ENCODE data around the gene CKAP2L. TPM values are rescaled to one million over a fixed set of nuclear protein-coding genes. Genes with fewer than 3 reads are reported as not detected.

The CKAP2L gene
- total RNA-seq, 1 experiment from 2014 or later = 20.7 TPM

DNA sequence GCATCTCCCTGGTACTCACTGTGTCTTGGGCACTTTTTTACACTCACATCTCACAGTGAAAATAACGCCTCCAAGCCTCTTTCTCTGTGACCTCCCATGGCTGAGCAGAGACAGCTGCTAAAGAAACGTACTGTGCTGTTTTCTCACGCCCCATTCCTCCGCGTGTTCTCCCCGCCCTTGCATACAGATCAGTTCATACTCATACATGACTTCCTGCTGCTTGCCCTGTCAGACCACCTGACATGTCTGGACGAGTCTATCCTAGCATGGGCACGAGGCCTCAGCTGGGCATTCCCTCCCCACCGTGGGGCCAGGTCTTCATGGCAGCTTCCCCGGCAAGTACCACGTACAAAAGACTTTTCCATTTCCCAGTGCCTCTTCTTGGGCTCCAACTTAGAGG is 41.1 kb upstream of the CKAP2L start:
- H3K27ac ChIP-seq (ENCODE audit: low read length) = 0 out of 2 replicates have a peak overlapping the region, but pooled peaks have one; percentile 93
- no peaks in the 10 kb centered on the region for H3K79me2 ChIP-seq (ENCODE audit: low read length)
- no peak overlapping the region for H3K4me3 ChIP-seq (ENCODE audit: low read length)
- no peak overlapping the region for H3K9ac ChIP-seq (ENCODE audit: low read length)
- no peaks in the 10 kb centered on the region for H3F3A ChIP-seq (ENCODE audit: low read length, unreplicated experiment)
- no peaks in the 10 kb centered on the region for H3K9me3 ChIP-seq (ENCODE audit: low read length)
- no TSS peak for BruUV-seq (replicated peaks)
- ATAC-seq (no peak), DNase-seq (no peak)
- H3K27me3 ChIP-seq (ENCODE audit: low read length) = no peaks in the 10 kb centered on the region
- TF ChIP-seq EZH2phosphoT487 (IDR thresholded peaks at IDR 0.05; ENCODE audit: borderline replicate concordance, low read length) (no peak), EZH2 (IDR thresholded peaks at IDR 0.05; ENCODE audit: low read length, unreplicated experiment) (no peak)
- TF ChIP-seq, protein P1, sequence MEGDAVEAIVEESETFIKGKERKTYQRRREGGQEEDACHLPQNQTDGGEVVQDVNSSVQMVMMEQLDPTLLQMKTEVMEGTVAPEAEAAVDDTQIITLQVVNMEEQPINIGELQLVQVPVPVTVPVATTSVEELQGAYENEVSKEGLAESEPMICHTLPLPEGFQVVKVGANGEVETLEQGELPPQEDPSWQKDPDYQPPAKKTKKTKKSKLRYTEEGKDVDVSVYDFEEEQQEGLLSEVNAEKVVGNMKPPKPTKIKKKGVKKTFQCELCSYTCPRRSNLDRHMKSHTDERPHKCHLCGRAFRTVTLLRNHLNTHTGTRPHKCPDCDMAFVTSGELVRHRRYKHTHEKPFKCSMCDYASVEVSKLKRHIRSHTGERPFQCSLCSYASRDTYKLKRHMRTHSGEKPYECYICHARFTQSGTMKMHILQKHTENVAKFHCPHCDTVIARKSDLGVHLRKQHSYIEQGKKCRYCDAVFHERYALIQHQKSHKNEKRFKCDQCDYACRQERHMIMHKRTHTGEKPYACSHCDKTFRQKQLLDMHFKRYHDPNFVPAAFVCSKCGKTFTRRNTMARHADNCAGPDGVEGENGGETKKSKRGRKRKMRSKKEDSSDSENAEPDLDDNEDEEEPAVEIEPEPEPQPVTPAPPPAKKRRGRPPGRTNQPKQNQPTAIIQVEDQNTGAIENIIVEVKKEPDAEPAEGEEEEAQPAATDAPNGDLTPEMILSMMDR (conservative IDR thresholded peaks at IDR 0.05; ENCODE audit: low read depth, low read length) = no peak
- intact Hi-C loops (cut with micrococcal nuclease) = loop anchor here (2.0 kb wide), 1 partner anchor 31 kb away; the partner anchor contains the start of gene IL1B
- no peaks in the 10 kb centered on the region for H3K9me2 ChIP-seq (replicated peaks; ENCODE audit: low read length)
- H3K36me3 ChIP-seq (ENCODE audit: low read depth, low read length) = no peaks in the 10 kb centered on the region
- CTCF ChIA-PET = no interaction called here
- peaks cover 26% of the 10 kb centered on the region for H3K4me1 ChIP-seq (ENCODE audit: insufficient read depth, low read length)
- H3K4me2 ChIP-seq (ENCODE audit: low read length) = no peak overlapping the region
- no peaks in the 10 kb centered on the region for H4K20me1 ChIP-seq (ENCODE audit: low read length)
- H2AFZ ChIP-seq (ENCODE audit: low read length) = no peak overlapping the region
- POLR2A ChIA-PET (ENCODE audit: unreplicated experiment) = no interaction called here

DNA sequence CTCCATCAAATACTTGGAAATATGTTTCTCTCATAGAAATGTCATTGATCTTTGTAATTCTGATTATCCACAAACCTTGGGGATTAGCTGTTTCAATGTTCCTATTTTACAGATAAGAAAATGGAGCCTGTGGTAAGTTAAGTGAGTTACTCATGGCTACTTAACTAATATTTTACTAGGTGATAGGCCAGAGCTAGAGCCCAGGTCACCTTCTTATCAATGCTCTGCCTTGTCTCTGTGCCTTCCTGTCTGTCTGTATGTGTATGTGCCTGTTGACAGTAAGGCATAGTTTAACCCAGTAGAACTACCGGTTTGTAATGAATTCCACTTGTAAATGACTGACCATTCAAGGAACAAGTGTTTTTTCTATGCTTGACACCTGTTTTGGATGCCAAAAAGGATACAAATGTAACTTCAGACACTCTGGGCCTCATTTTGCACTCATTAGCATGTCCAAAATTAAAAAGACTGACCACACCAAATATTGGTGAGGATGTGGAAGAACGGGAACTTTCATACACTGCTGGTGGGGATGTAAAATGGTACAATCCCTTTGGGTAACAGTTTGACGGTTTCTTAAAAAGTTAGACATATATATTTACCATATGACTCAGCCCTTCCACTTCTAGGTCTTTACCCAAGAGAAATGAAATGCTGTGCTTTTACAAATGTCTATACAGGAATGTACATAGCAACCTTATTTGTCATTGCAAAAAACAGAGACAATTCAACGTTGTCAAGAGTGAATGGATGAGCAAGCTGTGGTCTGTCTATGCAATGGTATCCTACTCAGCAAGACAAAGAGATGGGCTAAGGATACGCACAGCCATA is 39.5 kb upstream of the CKAP2L start:
- Histone ChIP-seq H2AFZ (ENCODE audit: low read length) (peak overlapping the region; percentile 46; the same call in 1 of the 2 replicates), H3K9ac (ENCODE audit: low read length) (peak overlapping the region; percentile 53), H3K36me3 (ENCODE audit: low read depth, low read length) (no peaks in the 10 kb centered on the region), H3K9me2 (replicated peaks; ENCODE audit: low read length) (no peaks in the 10 kb centered on the region), H3K4me3 (ENCODE audit: low read length) (peak overlapping the region; percentile 19; the same call in 1 of the 2 replicates), H3K27ac (ENCODE audit: low read length) (peak overlapping the region; percentile 93), H3K79me2 (ENCODE audit: low read length) (no peaks in the 10 kb centered on the region), H3K4me1 (ENCODE audit: insufficient read depth, low read length) (peaks cover 26% of the 10 kb centered on the region), H4K20me1 (ENCODE audit: low read length) (no peaks in the 10 kb centered on the region), H3K4me2 (ENCODE audit: low read length) (peak overlapping the region; percentile 67), H3F3A (ENCODE audit: low read length, unreplicated experiment) (no peaks in the 10 kb centered on the region), H3K9me3 (ENCODE audit: low read length) (no peaks in the 10 kb centered on the region), H3K27me3 (ENCODE audit: low read length) (no peaks in the 10 kb centered on the region)
- ChIA-PET CTCF (no interaction called here), POLR2A (ENCODE audit: unreplicated experiment) (no interaction called here)
- no TSS peak for BruUV-seq (replicated peaks)
- intact Hi-C loops (cut with micrococcal nuclease) = loop anchor here (1.0 to 2.0 kb wide), 3 partner anchors 33 to 77 kb away; partner anchors contain the start of gene IL1B
- ATAC-seq (peak; percentile 98), DNase-seq (peak; percentile 96)
- TF ChIP-seq, protein P1 (conservative IDR thresholded peaks at IDR 0.05; ENCODE audit: low read depth, low read length) = no peak
- TF ChIP-seq EZH2 (IDR thresholded peaks at IDR 0.05; ENCODE audit: low read length, unreplicated experiment) (no peak), EZH2phosphoT487 (IDR thresholded peaks at IDR 0.05; ENCODE audit: borderline replicate concordance, low read length) (no peak)

Data from PC-3 (cell line).